Gastrocnemius medialis (tissue), 4 donors: ENCODE measurements around the gene ME3.

Experiments
- CTCF ChIP-seq, 5 experiments: fragments of 450-650 bp in 3 of 5; fragments of 200-600 bp in 2 of 5; sonication (generic) in 2 of 5; IDR thresholded peaks in 4 of 5; conservative IDR thresholded peaks in 1 of 5; 1 replicate in 4 of 5; 2 replicates in 1 of 5; pipeline ENCODE4 v1.5.1; 2016 to 2019; ENCODE audit warnings: antibody characterized with exemption in 5 of 5, mild to moderate bottlenecking in 3 of 5, moderate library complexity in 3 of 5
- POLR2A ChIP-seq, 2 donors: fragments of 450-650 bp; IDR thresholded peaks; one replicate each; pipeline ENCODE4 v1.6.1; 2017; ENCODE audit warnings: antibody characterized with exemption in 2 of 2, mild to moderate bottlenecking in 2 of 2, moderate library complexity in 2 of 2

- no peak for TF ChIP-seq CTCF (IDR thresholded peaks at IDR 0.05 in 4 of 5, conservative IDR thresholded peaks at IDR 0.05 in 1 of 5)
- no peak for TF ChIP-seq POLR2A (IDR thresholded peaks at IDR 0.05)
Measured at GRCh38 chr11:86675017-86675416, 2.6 kb upstream of the ME3 start.
